ENCODE results near the gene HSPA1L.

GRCh38 chr6:31858707-31859106 lies 43.6 kb upstream of the HSPA1L start:
- no peak for TF ChIP-seq POLR2A (IDR thresholded peaks at IDR 0.05; ENCODE audit: borderline replicate concordance, extremely low read depth, insufficient read depth, insufficient read length)
- TF ChIP-seq CTCF (IDR thresholded peaks at IDR 0.05 in 2 of 3, conservative IDR thresholded peaks at IDR 0.05 in 1 of 3; ENCODE audit: borderline replicate concordance in 1 of 3, insufficient read depth in 1 of 3, low read depth in 2 of 3, low read length in 2 of 3), result no peak
- no peak for TF ChIP-seq MAX (IDR thresholded peaks at IDR 0.05)
- no peak for TF ChIP-seq RAD21 (IDR thresholded peaks at IDR 0.05; ENCODE audit: low read depth)
- TF ChIP-seq POLR2AphosphoS5 (IDR thresholded peaks at IDR 0.05; ENCODE audit: low read depth, low read length), result no peak
- TF ChIP-seq SP1 (IDR thresholded peaks at IDR 0.05; ENCODE audit: low read depth), result no peak
- TF ChIP-seq EZH2phosphoT487 (IDR thresholded peaks at IDR 0.05; ENCODE audit: borderline replicate concordance), result no peak
- no peak for TF ChIP-seq YY1 (IDR thresholded peaks at IDR 0.05; ENCODE audit: extremely low read depth, insufficient replicate concordance, low read depth, low read length)
